ENCODE results near the gene ZNF385A.
A peak's percentile ranks its signal among the peaks of the same experiment; 100 is the strongest.

The ZNF385A gene

GRCh38 chr12:54373649-54374561 lies 10.6 kb downstream of the ZNF385A start:
- DNase-seq, result no peak

- no peak for DNase-seq
Observed at GRCh38 chr12:54372113-54372806, 12.3 kb downstream of the ZNF385A start.

GRCh38 chr12:54371328-54372112 lies 13.0 kb downstream of the ZNF385A start:
- DNase-seq, result no peak

- DNase-seq, result no peak
Observed at GRCh38 chr12:54370171-54370730, 14.3 kb downstream of the ZNF385A start.

- no peak for DNase-seq
Observed at GRCh38 chr12:54369597-54370131, 14.9 kb downstream of the ZNF385A start.

- peak; percentile 79 for DNase-seq
Observed at GRCh38 chr12:54368709-54369596, 15.6 kb downstream of the ZNF385A start.

GRCh38 chr12:54368025-54368708 lies 16.4 kb downstream of the ZNF385A start:
- no peak for DNase-seq

GRCh38 chr12:54364413-54364812 lies 20.1 kb downstream of the ZNF385A start, which contains the start of gene GPR84:
Gene GPR84 (minus strand): TSS chr12:54364486. CDS start chr12:54363851, 635 bp downstream.
- no peak for DNase-seq

GRCh38 chr12:54363618-54364017 lies 20.9 kb downstream of the ZNF385A start:
- no peak for DNase-seq

GRCh38 chr12:54363047-54363446 lies 21.5 kb downstream of the ZNF385A start:
- DNase-seq, result no peak

- DNase-seq, result peak; percentile 38
Observed at GRCh38 chr12:54360717-54361456, 23.6 kb downstream of the ZNF385A start.

GRCh38 chr12:54359762-54360351 lies 24.7 kb downstream of the ZNF385A start:
- no peak for DNase-seq

GRCh38 chr12:54358945-54359761 lies 25.4 kb downstream of the ZNF385A start:
- DNase-seq, result peak; percentile 93

- DNase-seq, result peak; percentile 18
Observed at GRCh38 chr12:54358191-54358944, 26.2 kb downstream of the ZNF385A start.

- no peak for DNase-seq
Observed at GRCh38 chr12:54357506-54358190, 26.9 kb downstream of the ZNF385A start.

- no peak for DNase-seq
Observed at GRCh38 chr12:54356951-54357356, 27.6 kb downstream of the ZNF385A start.

GRCh38 chr12:54356228-54356627 lies 28.3 kb downstream of the ZNF385A start:
- DNase-seq, result no peak

All from effector CD8-positive, alpha-beta T cell (primary cell).